GM23338 (cell line): Measurements from ENCODE around the gene OPN3.

Experiments used
- EZH2 ChIP-seq: fragments of 200-600 bp; sonication (generic); IDR thresholded peaks from one replicate; pipeline ENCODE4 v1.8.0; 2017; ENCODE audit warnings: antibody characterized with exemption, mild to moderate bottlenecking, low read depth; ENCODE audit not compliant: unreplicated experiment
- EZH2phosphoT487 ChIP-seq: fragments of 200-600 bp; sonication (generic); IDR thresholded peaks from one replicate; pipeline ENCODE4 v1.8.1; 2018; ENCODE audit warnings: antibody characterized with exemption; ENCODE audit not compliant: unreplicated experiment
- TF ChIP-seq, protein P1 (sequence below), 2 experiments: fragments of 200-600 bp in 1 of 2; sonication (generic) in 1 of 2; conservative IDR thresholded peaks; 2 replicates each; pipeline versions ENCODE4 v1.5.1 to v1.6.1; 2016 to 2017; ENCODE audit warnings: antibody characterized with exemption in 2 of 2, low read depth in 2 of 2, mild to moderate bottlenecking in 2 of 2, moderate library complexity in 1 of 2

DNA sequence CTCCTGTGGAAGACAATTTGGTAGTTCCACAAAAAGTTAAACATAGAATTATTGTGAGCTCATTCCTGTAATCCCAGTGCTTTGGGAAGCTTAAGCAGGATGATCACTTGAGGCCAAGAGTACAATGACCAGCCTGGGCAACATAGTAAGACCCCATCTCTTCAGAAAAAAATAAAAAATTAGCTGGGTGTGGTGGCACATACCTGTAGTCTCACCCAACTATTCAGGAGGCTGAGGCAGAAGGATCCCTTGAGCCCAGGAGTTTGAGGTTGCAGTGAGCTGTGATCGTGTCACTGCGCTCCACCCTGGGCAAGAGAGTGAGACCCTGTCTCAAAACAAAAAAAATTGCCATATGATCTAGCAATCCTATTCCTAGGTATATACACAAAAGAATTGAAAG lies 4.1 kb upstream of the OPN3 start:
- TF ChIP-seq EZH2phosphoT487 (no peak), EZH2 (no peak)
- TF ChIP-seq, protein P1, sequence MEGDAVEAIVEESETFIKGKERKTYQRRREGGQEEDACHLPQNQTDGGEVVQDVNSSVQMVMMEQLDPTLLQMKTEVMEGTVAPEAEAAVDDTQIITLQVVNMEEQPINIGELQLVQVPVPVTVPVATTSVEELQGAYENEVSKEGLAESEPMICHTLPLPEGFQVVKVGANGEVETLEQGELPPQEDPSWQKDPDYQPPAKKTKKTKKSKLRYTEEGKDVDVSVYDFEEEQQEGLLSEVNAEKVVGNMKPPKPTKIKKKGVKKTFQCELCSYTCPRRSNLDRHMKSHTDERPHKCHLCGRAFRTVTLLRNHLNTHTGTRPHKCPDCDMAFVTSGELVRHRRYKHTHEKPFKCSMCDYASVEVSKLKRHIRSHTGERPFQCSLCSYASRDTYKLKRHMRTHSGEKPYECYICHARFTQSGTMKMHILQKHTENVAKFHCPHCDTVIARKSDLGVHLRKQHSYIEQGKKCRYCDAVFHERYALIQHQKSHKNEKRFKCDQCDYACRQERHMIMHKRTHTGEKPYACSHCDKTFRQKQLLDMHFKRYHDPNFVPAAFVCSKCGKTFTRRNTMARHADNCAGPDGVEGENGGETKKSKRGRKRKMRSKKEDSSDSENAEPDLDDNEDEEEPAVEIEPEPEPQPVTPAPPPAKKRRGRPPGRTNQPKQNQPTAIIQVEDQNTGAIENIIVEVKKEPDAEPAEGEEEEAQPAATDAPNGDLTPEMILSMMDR (conservative IDR thresholded peaks at IDR 0.05; ENCODE audit: low read depth in 2 of 2), result no peak
